ENCODE data around the gene IGF2BP3. TPM values are rescaled to one million over a fixed set of nuclear protein-coding genes. Genes with fewer than 3 reads are reported as not detected.

Gene IGF2BP3
- total and polyA plus RNA-seq, 10 donors: 0.17 to 6.8 (median 1.6) TPM

DNA sequence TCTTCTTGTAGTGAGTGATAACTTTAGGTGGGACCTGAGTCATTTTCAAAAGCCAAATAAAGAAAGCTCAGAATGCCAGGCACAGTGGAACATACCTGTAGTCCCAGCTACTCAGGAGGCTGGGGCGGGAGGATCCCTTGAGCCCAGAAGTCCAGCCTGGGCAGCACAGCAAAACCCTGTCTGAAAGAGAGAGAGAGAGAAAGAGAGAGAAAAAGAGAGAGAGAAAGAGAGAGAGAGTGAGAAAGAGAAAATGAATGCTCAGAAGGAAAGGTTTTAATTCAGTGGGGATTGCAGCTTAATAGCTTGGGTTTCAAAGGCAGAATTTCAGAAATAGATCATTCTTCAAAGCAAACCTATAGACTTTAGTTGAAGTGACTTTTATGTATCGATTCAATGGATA, 198.0 kb downstream of the IGF2BP3 start:
- Histone ChIP-seq H3K4me3 (no peak overlapping the region), H3K27ac (no peak overlapping the region), H3K36me3 (no peaks in the 10 kb centered on the region), H3K27me3 (replicated peaks in 1 of 7) (no peaks in the 10 kb centered on the region), H3K4me1 (peaks cover 0 to 10% (median 6%) of the 10 kb centered on the region in 6 donors), H3K9me3 (no peaks in the 10 kb centered on the region)
- WGBS, 5 donors: 90 to 98% (median 96%) methylated on average over 2 of the region's 2 CpGs
- TF ChIP-seq POLR2AphosphoS5 (IDR thresholded peaks at IDR 0.05): no peak
- TF ChIP-seq, protein P1, sequence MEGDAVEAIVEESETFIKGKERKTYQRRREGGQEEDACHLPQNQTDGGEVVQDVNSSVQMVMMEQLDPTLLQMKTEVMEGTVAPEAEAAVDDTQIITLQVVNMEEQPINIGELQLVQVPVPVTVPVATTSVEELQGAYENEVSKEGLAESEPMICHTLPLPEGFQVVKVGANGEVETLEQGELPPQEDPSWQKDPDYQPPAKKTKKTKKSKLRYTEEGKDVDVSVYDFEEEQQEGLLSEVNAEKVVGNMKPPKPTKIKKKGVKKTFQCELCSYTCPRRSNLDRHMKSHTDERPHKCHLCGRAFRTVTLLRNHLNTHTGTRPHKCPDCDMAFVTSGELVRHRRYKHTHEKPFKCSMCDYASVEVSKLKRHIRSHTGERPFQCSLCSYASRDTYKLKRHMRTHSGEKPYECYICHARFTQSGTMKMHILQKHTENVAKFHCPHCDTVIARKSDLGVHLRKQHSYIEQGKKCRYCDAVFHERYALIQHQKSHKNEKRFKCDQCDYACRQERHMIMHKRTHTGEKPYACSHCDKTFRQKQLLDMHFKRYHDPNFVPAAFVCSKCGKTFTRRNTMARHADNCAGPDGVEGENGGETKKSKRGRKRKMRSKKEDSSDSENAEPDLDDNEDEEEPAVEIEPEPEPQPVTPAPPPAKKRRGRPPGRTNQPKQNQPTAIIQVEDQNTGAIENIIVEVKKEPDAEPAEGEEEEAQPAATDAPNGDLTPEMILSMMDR (IDR thresholded peaks at IDR 0.05 in 8 of 11, conservative IDR thresholded peaks at IDR 0.05 in 3 of 11): no peak
- no peak for TF ChIP-seq POLR2A (IDR thresholded peaks at IDR 0.05)
- intact Hi-C loops (cut with DNase I; ENCODE audit: low total_unique reads): loop anchor here (10.0 kb wide), 1 partner anchor 443 kb away; the partner anchor contains the start of gene STK31
- no peak for DNase-seq

DNA sequence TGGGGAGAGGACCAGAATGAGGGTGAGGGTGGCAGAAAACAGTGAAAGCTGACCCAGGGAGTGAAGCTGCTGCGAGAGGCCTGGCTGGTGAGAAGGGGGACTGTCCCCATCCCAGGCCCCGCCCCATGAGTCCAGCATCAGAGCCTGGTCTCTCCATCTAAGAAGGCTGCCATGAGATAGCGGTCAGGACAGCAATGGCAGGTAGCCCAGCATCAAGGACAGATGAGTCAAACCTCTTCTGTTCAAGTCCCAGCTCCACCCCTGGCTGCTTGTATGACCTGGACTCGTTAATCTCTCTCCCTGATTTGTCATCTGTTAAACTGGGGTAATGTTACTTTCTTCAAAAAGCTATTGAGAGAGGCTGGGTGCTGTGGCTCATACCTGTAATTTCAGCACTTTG, 201.5 kb downstream of the IGF2BP3 start:
- no peak overlapping the region for H3K27ac ChIP-seq

DNA sequence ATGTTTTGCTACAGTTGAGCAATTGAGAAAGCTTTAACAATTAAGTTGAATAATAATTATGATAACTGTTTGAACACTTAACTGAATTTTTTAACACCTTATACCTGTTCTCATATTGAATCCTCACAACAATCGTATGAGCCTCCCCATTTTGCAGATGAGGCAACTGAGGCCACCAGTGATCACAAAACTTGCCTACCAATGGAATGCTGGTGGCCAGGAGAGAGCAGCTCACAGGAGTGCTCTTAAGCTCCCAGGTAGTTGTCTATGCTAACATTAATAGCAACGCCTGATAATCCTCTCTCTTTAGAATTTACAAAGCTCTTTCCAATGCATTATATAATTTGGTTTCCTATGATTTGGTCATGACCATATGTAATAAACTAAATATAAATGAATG, 202.1 kb downstream of the IGF2BP3 start:
- no peaks in the 10 kb centered on the region for H3K36me3 ChIP-seq
- peaks cover 0 to 4% (median 4%) of the 10 kb centered on the region in 6 donors for H3K4me1 ChIP-seq
- 91 to 98% (median 96%) methylated on average over 2 of the region's 2 CpGs for WGBS, 5 donors
- no peaks in the 10 kb centered on the region for H3K9me3 ChIP-seq
- no peak for DNase-seq
- H3K27me3 ChIP-seq (replicated peaks in 1 of 7): no peaks in the 10 kb centered on the region
- no peak overlapping the region for H3K27ac ChIP-seq
- H3K4me3 ChIP-seq: no peak overlapping the region
- no peak for TF ChIP-seq POLR2AphosphoS5 (IDR thresholded peaks at IDR 0.05)
- no peak for TF ChIP-seq POLR2A (IDR thresholded peaks at IDR 0.05)
- TF ChIP-seq, protein P1 (IDR thresholded peaks at IDR 0.05 in 8 of 11, conservative IDR thresholded peaks at IDR 0.05 in 3 of 11): no peak
- intact Hi-C loops (cut with DNase I; ENCODE audit: low total_unique reads): no loop called here

More for the DNA sequence above, 201.5 kb downstream of the IGF2BP3 start:
- Histone ChIP-seq H3K9me3 (no peaks in the 10 kb centered on the region), H3K4me1 (peaks cover 0 to 8% (median 6%) of the 10 kb centered on the region in 6 donors), H3K27me3 (replicated peaks in 1 of 7) (no peaks in the 10 kb centered on the region), H3K36me3 (no peaks in the 10 kb centered on the region), H3K4me3 (no peak overlapping the region)
- TF ChIP-seq, protein P1 (IDR thresholded peaks at IDR 0.05 in 8 of 11, conservative IDR thresholded peaks at IDR 0.05 in 3 of 11): no peak
- TF ChIP-seq POLR2A (IDR thresholded peaks at IDR 0.05): no peak
- no peak for TF ChIP-seq POLR2AphosphoS5 (IDR thresholded peaks at IDR 0.05)
- no peak for DNase-seq
- intact Hi-C loops (cut with DNase I; ENCODE audit: low total_unique reads): no loop called here
- WGBS, 5 donors: 72 to 94% (median 87%) methylated on average over 4 of the region's 4 CpGs

DNA sequence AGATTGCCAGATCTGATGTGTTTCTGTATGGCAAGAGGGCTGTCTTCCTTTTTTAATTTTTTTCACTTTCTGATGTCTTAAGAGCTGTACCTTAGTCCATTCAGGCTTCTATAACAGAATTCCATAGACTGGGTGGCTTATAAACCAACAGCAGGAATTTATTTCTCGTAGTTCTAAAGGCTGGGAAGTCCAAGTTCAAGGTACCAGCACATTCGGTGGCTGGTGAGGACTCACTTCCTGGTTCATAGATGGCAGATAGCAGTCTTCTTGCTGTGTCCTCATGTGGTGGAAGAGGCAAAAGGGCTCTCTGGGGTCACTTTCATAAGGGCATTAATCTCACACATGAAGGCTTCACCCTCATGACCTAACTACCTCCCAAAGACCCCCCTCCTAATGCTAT, 202.9 kb downstream of the IGF2BP3 start:
- Histone ChIP-seq H3K27ac (no peak overlapping the region), H3K36me3 (no peaks in the 10 kb centered on the region), H3K4me1 (no peaks in the 10 kb centered on the region), H3K4me3 (no peak overlapping the region), H3K27me3 (replicated peaks in 1 of 7) (no peaks in the 10 kb centered on the region), H3K9me3 (no peaks in the 10 kb centered on the region)
- WGBS, 5 donors: 78 to 90% (median 84%) methylated on average over 2 of the region's 2 CpGs
- intact Hi-C loops (cut with DNase I; ENCODE audit: low total_unique reads): no loop called here
- TF ChIP-seq POLR2A (IDR thresholded peaks at IDR 0.05) (no peak), POLR2AphosphoS5 (IDR thresholded peaks at IDR 0.05) (no peak)
- TF ChIP-seq, protein P1 (IDR thresholded peaks at IDR 0.05 in 8 of 11, conservative IDR thresholded peaks at IDR 0.05 in 3 of 11): no peak
- DNase-seq: no peak

Measured in spleen (tissue), 11 donors.